Type B pancreatic cell (in vitro differentiated cells): ENCODE results near the gene SVIL. TPM values are rescaled to one million over a fixed set of nuclear protein-coding genes. Genes with fewer than 3 reads are reported as not detected.
A peak's percentile ranks its signal among the peaks of the same experiment; 100 is the strongest.
"Not testable (repeated sequence)": the region's sequence is repeated elsewhere in the genome, so short reads cannot be mapped to it uniquely, and the experiment has no call there.

Experiments
- DNase-seq: peaks from one replicate; pipeline ENCODE4 v3.0.0; 2021; ENCODE audit warnings: mixed read lengths; ENCODE audit not compliant: unreplicated experiment; ENCODE audit errors: extremely low spot score
- H3K27ac Mint-ChIP-seq: 2 replicates; pipeline ENCODE4 v1.8.0; 2021; ENCODE audit warnings: mild to moderate bottlenecking, mixed read lengths
- H3K27me3 Mint-ChIP-seq: 2 replicates; pipeline ENCODE4 v1.8.0; 2021; ENCODE audit warnings: mixed read lengths
- H3K36me3 Mint-ChIP-seq: 2 replicates; pipeline ENCODE4 v1.8.0; 2021; ENCODE audit warnings: mixed read lengths
- H3K4me1 Mint-ChIP-seq: one replicate; pipeline ENCODE4 v1.8.0; 2021; ENCODE audit warnings: mixed read lengths; ENCODE audit not compliant: unreplicated experiment
- H3K4me3 Mint-ChIP-seq: 2 replicates; pipeline ENCODE4 v1.8.0; 2021; ENCODE audit warnings: mild to moderate bottlenecking, mixed read lengths
- H3K9me3 Mint-ChIP-seq: 2 replicates; pipeline ENCODE4 v1.8.0; 2021; ENCODE audit warnings: mixed read lengths
- total RNA-seq: library from RNA; stranded (reverse); gene quantifications from 2 replicates; pipeline ENCODE4 v1.2.1, GENCODE V29; 2021; ENCODE audit warnings: low replicate concordance
- TF ChIP-seq, protein P1 (sequence below): fragments of 200-600 bp; sonication (generic); conservative IDR thresholded peaks from 2 replicates; pipeline ENCODE4 v1.5.0; 2021; ENCODE audit warnings: antibody characterized with exemption, mild to moderate bottlenecking

The SVIL gene
- total RNA-seq, 1 donor from 2014 or later: 171 TPM

GRCh38 chr10:29512425-29512974 is 122.3 kb downstream of the SVIL start:
- no peaks in the 10 kb centered on the region for H3K27me3 Mint-ChIP-seq
- DNase-seq: no peak
- TF ChIP-seq, protein P1, sequence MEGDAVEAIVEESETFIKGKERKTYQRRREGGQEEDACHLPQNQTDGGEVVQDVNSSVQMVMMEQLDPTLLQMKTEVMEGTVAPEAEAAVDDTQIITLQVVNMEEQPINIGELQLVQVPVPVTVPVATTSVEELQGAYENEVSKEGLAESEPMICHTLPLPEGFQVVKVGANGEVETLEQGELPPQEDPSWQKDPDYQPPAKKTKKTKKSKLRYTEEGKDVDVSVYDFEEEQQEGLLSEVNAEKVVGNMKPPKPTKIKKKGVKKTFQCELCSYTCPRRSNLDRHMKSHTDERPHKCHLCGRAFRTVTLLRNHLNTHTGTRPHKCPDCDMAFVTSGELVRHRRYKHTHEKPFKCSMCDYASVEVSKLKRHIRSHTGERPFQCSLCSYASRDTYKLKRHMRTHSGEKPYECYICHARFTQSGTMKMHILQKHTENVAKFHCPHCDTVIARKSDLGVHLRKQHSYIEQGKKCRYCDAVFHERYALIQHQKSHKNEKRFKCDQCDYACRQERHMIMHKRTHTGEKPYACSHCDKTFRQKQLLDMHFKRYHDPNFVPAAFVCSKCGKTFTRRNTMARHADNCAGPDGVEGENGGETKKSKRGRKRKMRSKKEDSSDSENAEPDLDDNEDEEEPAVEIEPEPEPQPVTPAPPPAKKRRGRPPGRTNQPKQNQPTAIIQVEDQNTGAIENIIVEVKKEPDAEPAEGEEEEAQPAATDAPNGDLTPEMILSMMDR: no peak

DNA sequence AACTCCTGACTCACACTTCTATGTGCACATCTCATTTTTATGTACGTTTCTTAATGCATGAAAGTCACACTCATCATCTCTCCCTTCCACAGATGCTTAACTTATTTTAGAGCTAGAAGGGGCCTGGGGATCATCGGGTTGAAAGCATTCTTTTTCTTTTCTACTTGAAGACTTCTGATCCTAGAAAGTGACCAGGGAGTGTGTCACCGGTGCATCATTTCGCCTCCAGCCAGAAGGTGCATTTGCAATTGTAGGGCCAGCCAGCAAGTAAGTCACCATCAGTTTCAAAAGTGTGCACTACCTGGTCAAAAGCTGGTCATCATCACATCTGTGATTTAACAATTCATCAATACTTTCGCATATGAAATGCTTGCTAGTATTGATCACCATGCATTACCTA is 123.0 kb downstream of the SVIL start:
- not testable (repeated sequence) for H3K27ac Mint-ChIP-seq, H3K4me3 Mint-ChIP-seq, H3K9me3 Mint-ChIP-seq, DNase-seq, H3K27me3 Mint-ChIP-seq
- Mint-ChIP-seq H3K4me1 (peaks cover 11% of the 10 kb centered on the region), H3K36me3 (peaks cover 36% of the 10 kb centered on the region)

More at GRCh38 chr10:29512425-29512974, 122.3 kb downstream of the SVIL start:
- H3K4me3 Mint-ChIP-seq: no peak overlapping the region
- H3K27ac Mint-ChIP-seq: peak overlapping the region; percentile 80
- H3K9me3 Mint-ChIP-seq: no peaks in the 10 kb centered on the region
- peaks cover 8% of the 10 kb centered on the region for H3K4me1 Mint-ChIP-seq
- peaks cover 32% of the 10 kb centered on the region for H3K36me3 Mint-ChIP-seq

- not testable (repeated sequence) for DNase-seq, H3K27ac Mint-ChIP-seq, H3K27me3 Mint-ChIP-seq, H3K4me3 Mint-ChIP-seq, H3K9me3 Mint-ChIP-seq
- H3K4me1 Mint-ChIP-seq: peaks cover 11% of the 10 kb centered on the region
- peaks cover 41% of the 10 kb centered on the region for H3K36me3 Mint-ChIP-seq
These were observed 124.2 kb downstream of the SVIL start for GRCh38 chr10:29510483-29511157.

DNA sequence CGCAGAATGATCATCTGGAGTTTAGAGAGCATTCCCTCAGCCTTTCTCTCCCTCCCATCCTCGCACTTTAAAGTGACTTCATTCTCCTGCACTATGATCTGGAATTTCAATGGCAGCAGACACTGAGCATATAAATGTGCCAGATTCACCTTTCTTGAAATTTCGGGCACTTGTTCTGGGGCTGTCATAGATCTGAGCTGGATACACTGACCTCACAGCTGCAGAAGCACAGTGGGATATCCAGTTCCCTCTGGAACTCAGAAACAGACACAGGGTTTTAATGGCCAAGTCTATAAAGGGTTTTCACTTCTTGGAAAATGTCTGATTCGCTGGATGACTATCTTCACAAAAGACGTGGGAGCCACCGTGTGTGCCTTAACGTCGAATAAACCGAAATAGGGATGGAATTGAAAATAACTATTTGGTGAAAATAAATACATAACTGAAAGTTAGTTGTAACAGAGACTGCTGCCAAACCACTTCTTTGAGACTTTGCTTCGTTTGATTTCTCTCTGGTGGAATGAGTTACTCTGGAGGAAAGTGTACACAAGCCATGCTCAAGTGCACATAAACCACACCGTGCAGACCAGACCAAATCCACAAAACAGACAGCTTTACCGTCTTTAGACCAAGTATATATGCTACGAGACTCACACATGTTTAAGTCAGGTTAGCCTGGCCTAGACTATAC is 126.1 kb downstream of the SVIL start:
- H3K9me3 Mint-ChIP-seq: no peaks in the 10 kb centered on the region
- TF ChIP-seq, protein P1: no peak
- peak overlapping the region; percentile 27 for H3K27ac Mint-ChIP-seq
- no peaks in the 10 kb centered on the region for H3K27me3 Mint-ChIP-seq
- H3K4me3 Mint-ChIP-seq: no peak overlapping the region
- no peak for DNase-seq
- peaks cover 43% of the 10 kb centered on the region for H3K36me3 Mint-ChIP-seq
- peaks cover 11% of the 10 kb centered on the region for H3K4me1 Mint-ChIP-seq

- not testable (repeated sequence) for H3K4me3 Mint-ChIP-seq, H3K4me1 Mint-ChIP-seq, H3K9me3 Mint-ChIP-seq, DNase-seq, H3K27me3 Mint-ChIP-seq, H3K27ac Mint-ChIP-seq
- H3K36me3 Mint-ChIP-seq: peaks cover 36% of the 10 kb centered on the region
These were observed 127.0 kb downstream of the SVIL start for GRCh38 chr10:29507750-29508149.

DNA sequence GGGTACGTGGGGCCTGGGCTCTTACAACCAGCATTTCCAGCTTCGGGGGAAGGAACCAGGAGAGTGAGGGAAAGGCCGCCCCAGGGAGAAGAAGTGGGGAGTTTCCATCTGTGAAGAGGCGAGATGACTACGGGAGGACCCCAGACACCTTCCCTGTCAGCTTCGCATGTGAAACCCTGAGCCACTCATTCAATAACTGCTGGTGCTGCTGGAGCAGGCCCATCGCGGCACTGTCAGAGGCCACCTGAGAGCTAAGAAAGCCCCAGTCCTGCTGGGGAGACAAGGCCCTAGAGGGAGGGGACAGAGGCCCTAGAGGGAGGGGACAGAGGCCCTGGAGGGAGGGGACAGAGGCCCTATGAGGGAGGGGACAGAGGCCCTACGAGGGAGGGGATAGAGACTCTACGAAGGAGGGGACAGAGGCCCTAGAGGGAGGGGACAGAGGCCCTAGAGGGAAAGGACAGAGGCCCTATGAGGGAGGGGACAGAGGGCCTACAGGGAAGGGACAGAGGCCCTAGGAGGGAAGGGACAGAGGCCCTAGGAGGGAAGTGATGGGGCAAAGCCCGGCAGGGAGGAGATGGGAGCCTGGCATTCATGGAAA is 128.3 kb downstream of the SVIL start:
- not testable (repeated sequence) for H3K9me3 Mint-ChIP-seq, H3K27me3 Mint-ChIP-seq, DNase-seq, H3K4me1 Mint-ChIP-seq, H3K4me3 Mint-ChIP-seq
- Mint-ChIP-seq H3K27ac (peak overlapping the region; percentile 3), H3K36me3 (peaks cover 39% of the 10 kb centered on the region)

DNA sequence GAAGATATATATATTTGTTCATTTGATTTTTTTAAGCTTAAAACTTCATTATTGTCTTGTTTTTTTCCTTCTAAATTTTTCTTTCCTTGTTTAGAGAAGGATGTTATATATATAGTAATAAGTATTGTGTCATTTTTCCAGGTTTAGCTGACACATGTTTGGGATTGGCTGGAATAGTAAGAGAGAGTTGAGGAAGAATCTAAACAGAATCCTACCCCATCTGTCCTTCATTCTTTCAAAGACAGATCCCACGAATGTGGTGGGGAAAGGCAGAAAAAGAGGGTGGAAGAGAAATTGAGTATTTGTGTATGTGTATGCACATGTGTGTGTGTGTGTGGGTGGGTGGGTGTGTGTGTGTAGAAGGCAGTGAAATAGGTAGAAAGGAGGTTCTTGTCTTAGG is 132.4 kb downstream of the SVIL start:
- no peaks in the 10 kb centered on the region for H3K27me3 Mint-ChIP-seq
- peaks cover 40% of the 10 kb centered on the region for H3K36me3 Mint-ChIP-seq
- no peak overlapping the region for H3K4me3 Mint-ChIP-seq
- no peaks in the 10 kb centered on the region for H3K9me3 Mint-ChIP-seq
- no peak for DNase-seq
- H3K27ac Mint-ChIP-seq: peak overlapping the region; percentile 77
- TF ChIP-seq, protein P1: no peak
- peaks cover under 1% of the 10 kb centered on the region for H3K4me1 Mint-ChIP-seq
